OCI-LY3 (cell line): ENCODE measurements around the gene NR3C2.

Experiments
- H2AFZ ChIP-seq: fragments of 200-600, 300-600 bp; shearing (Covaris generic); 2 replicates; pipeline ENCODE4 v1.6.0; 2014; ENCODE audit warnings: antibody characterized with exemption, low read depth, low read length
- H3K27ac ChIP-seq: fragments of 200-600, 300-600 bp; sonication (generic); 2 replicates; pipeline ENCODE4 v1.5.1; 2014; ENCODE audit warnings: mild to moderate bottlenecking, low read length, moderate library complexity, mixed read lengths
- H3K27me3 ChIP-seq: fragments of 200-600, 300-600 bp; sonication (generic); 2 replicates; pipeline ENCODE4 v1.6.1; 2014; ENCODE audit warnings: low read depth, low read length, mixed read lengths
- H3K36me3 ChIP-seq: fragments of 200-600, 300-600 bp; sonication (generic); replicated peaks from 2 replicates; pipeline ENCODE3; 2014; ENCODE audit warnings: low read depth, low read length, mixed read lengths
- H3K4me1 ChIP-seq: fragments of 300-600, 200-600 bp; sonication (generic); 2 replicates; pipeline ENCODE4 v1.6.1; 2014; ENCODE audit warnings: low read length, mixed read lengths
- H3K4me2 ChIP-seq: fragments of 200-600, 300-600 bp; sonication (generic); 2 replicates; pipeline ENCODE4 v1.6.1; 2014; ENCODE audit warnings: low read length, mixed read lengths
- H3K4me3 ChIP-seq: fragments of 300-600, 200-600 bp; sonication (generic); 2 replicates; pipeline ENCODE4 v1.5.1; 2014; ENCODE audit warnings: antibody characterized with exemption, mild to moderate bottlenecking, low read length, moderate library complexity
- H3K79me2 ChIP-seq: fragments of 300-600, 200-600 bp; shearing (Covaris generic); 2 replicates; pipeline ENCODE4 v1.6.1; 2014; ENCODE audit warnings: mild to moderate bottlenecking, low read length, mixed read lengths
- H3K9ac ChIP-seq: fragments of 300-600, 200-600 bp; shearing (Covaris generic); 2 replicates; pipeline ENCODE4 v1.6.0; 2014; ENCODE audit warnings: mild to moderate bottlenecking, low read length, moderate library complexity
- H3K9me3 ChIP-seq: fragments of 200-600, 300-600 bp; shearing (Covaris generic); 2 replicates; pipeline ENCODE4 v1.6.1; 2014; ENCODE audit warnings: low read length, mixed read lengths; ENCODE audit not compliant: insufficient read depth
- H4K20me1 ChIP-seq: fragments of 200-600, 300-600 bp; sonication (generic); 2 replicates; pipeline ENCODE4 v1.6.1; 2016; ENCODE audit warnings: low read length, mixed read lengths; ENCODE audit not compliant: insufficient read depth
- CTCF ChIP-seq: fragments of 200-600, 300-600 bp; sonication (generic); IDR thresholded peaks from 2 replicates; pipeline ENCODE4 v1.5.1; 2014; ENCODE audit warnings: antibody characterized with exemption, low read length, low read depth
- EZH2phosphoT487 ChIP-seq: fragments of 200-600 bp; shearing (Covaris generic); IDR thresholded peaks from 2 replicates; pipeline ENCODE4 v1.6.1; 2018; ENCODE audit warnings: antibody characterized with exemption, mixed run types, low read depth

The NR3C2 gene

GRCh38 chr4:148044912-148045352 is 397.3 kb downstream of the NR3C2 start:
- H3K4me2 ChIP-seq: peak overlapping the region; percentile 23
- H3K4me1 ChIP-seq: peaks cover under 1% of the 10 kb centered on the region; the same call in 1 of the 2 replicates
- no peaks in the 10 kb centered on the region for H4K20me1 ChIP-seq
- H3K27me3 ChIP-seq: no peaks in the 10 kb centered on the region
- no peaks in the 10 kb centered on the region for H3K36me3 ChIP-seq
- H3K9ac ChIP-seq: no peak overlapping the region
- TF ChIP-seq EZH2phosphoT487 (no peak), CTCF (peak; percentile 55)
- H2AFZ ChIP-seq: no peak overlapping the region
- H3K27ac ChIP-seq: no peak overlapping the region
- H3K79me2 ChIP-seq: no peaks in the 10 kb centered on the region
- no peaks in the 10 kb centered on the region for H3K9me3 ChIP-seq
- no peak overlapping the region for H3K4me3 ChIP-seq

- peaks cover 4% of the 10 kb centered on the region; the same call in 1 of the 2 replicates for H3K4me1 ChIP-seq
- no peaks in the 10 kb centered on the region for H3K27me3 ChIP-seq
- no peak overlapping the region for H3K9ac ChIP-seq
- no peaks in the 10 kb centered on the region for H4K20me1 ChIP-seq
- no peak overlapping the region for H2AFZ ChIP-seq
- no peaks in the 10 kb centered on the region for H3K79me2 ChIP-seq
- no peaks in the 10 kb centered on the region for H3K9me3 ChIP-seq
- peak overlapping the region; percentile 23 for H3K4me2 ChIP-seq
- TF ChIP-seq EZH2phosphoT487: no peak
- no peaks in the 10 kb centered on the region for H3K36me3 ChIP-seq
- H3K4me3 ChIP-seq: no peak overlapping the region
- no peak overlapping the region for H3K27ac ChIP-seq
Measured at GRCh38 chr4:148044089-148044911, 397.9 kb downstream of the NR3C2 start.

- Histone ChIP-seq H3K27me3 (no peaks in the 10 kb centered on the region), H3K9me3 (no peaks in the 10 kb centered on the region), H3K79me2 (no peaks in the 10 kb centered on the region), H3K4me3 (no peak overlapping the region), H3K4me2 (no peak overlapping the region), H3K4me1 (peaks cover 4% of the 10 kb centered on the region; the same call in 1 of the 2 replicates), H2AFZ (no peak overlapping the region), H3K27ac (no peak overlapping the region), H3K9ac (no peak overlapping the region), H4K20me1 (no peaks in the 10 kb centered on the region), H3K36me3 (no peaks in the 10 kb centered on the region)
- TF ChIP-seq CTCF (no peak), EZH2phosphoT487 (no peak)
Measured at GRCh38 chr4:148041606-148042329, 400.4 kb downstream of the NR3C2 start.

GRCh38 chr4:148034813-148035212 is 407.4 kb downstream of the NR3C2 start:
- H4K20me1 ChIP-seq: no peaks in the 10 kb centered on the region
- 0 out of 2 replicates have a peak, but pooled peaks cover 5% of the 10 kb centered on the region for H3K9me3 ChIP-seq
- H3K27ac ChIP-seq: no peak overlapping the region
- no peak overlapping the region for H3K4me2 ChIP-seq
- no peak overlapping the region for H3K9ac ChIP-seq
- H2AFZ ChIP-seq: no peak overlapping the region
- H3K4me1 ChIP-seq: peaks cover 1% of the 10 kb centered on the region; the same call in 1 of the 2 replicates
- no peak overlapping the region for H3K4me3 ChIP-seq
- no peak for TF ChIP-seq EZH2phosphoT487
- H3K36me3 ChIP-seq: no peaks in the 10 kb centered on the region
- no peaks in the 10 kb centered on the region for H3K27me3 ChIP-seq
- no peaks in the 10 kb centered on the region for H3K79me2 ChIP-seq
